HepG2 (cell line): ENCODE data around the gene ACSL5. TPM values are rescaled to one million over a fixed set of nuclear protein-coding genes. Genes with fewer than 3 reads are reported as not detected.
A peak's percentile ranks its signal among the peaks of the same experiment; 100 is the strongest.

Experiments
- CEBPB ChIP-seq: IDR thresholded peaks from 2 replicates; pipeline ENCODE4 v1.6.1; 2011; ENCODE audit warnings: low read depth, low read length, improper control_type of control experiment, borderline replicate concordance
- CEBPG ChIP-seq: IDR thresholded peaks from 2 replicates; pipeline ENCODE4 v1.6.1; 2016
- GTF3A ChIP-seq: sonication (generic); formaldehyde crosslinking; conservative IDR thresholded peaks from 2 replicates; pipeline ENCODE4 v1.4.0; 2020; ENCODE audit warnings: mild to moderate bottlenecking, missing genetic modification reagents
- IKZF1 ChIP-seq: fragments of 450-650 bp; IDR thresholded peaks from 2 replicates; pipeline ENCODE4 v1.7.1; 2016
- RBM22 ChIP-seq: fragments of 200-400 bp; formaldehyde crosslinking; optimal IDR thresholded peaks from 2 replicates; pipeline ENCODE3; 2017; ENCODE audit warnings: mild to moderate bottlenecking, low read length, moderate library complexity
- TAF15 ChIP-seq: fragments of 200-400 bp; formaldehyde crosslinking; IDR thresholded peaks from one replicate; pipeline ENCODE4 v1.6.1; 2018; ENCODE audit warnings: mild to moderate bottlenecking, low read depth, low read length; ENCODE audit not compliant: poor library complexity, severe bottlenecking
- ZMYM3 ChIP-seq: sonication (generic); formaldehyde crosslinking; IDR thresholded peaks from 2 replicates; pipeline ENCODE4 v1.5.1; 2020; ENCODE audit warnings: mild to moderate bottlenecking, missing genetic modification reagents
- ZNF263 ChIP-seq: sonication (generic); formaldehyde crosslinking; IDR thresholded peaks from 2 replicates; pipeline ENCODE4 v1.4.0; 2020; ENCODE audit warnings: missing genetic modification reagents
- ZNF547 ChIP-seq: sonication (generic); formaldehyde crosslinking; IDR thresholded peaks from 2 replicates; pipeline ENCODE4 v1.5.1; 2020; ENCODE audit warnings: mild to moderate bottlenecking, missing genetic modification reagents
- polyA plus RNA-seq, 8 experiments: library from polyadenylated mRNA; depleted of rRNA in 3 of 8; stranded (reverse) in 7 of 8; unstranded in 1 of 8; fragments of >200 nt; fragmentation: Illumina TruSeq in 4 of 8; extraction: Trizol in 4 of 8; gene quantifications; 2 replicates each; pipeline versions ENCODE4 v1.2.1 to v1.2.3, GENCODE V29; 2011 to 2016; ENCODE audit warnings: low read depth in 4 of 8, missing spikeins in 1 of 8, mixed read lengths in 1 of 8; ENCODE audit not compliant: insufficient read depth in 1 of 8
- total RNA-seq, 5 experiments: library from RNA; depleted of rRNA; stranded (reverse); fragments of >200 nt; fragmentation: Illumina TruSeq; extraction: Trizol; gene quantifications; 2 replicates each; pipeline ENCODE4 v1.2.3, GENCODE V29; 2016; ENCODE audit warnings: low read depth in 1 of 5
- TF ChIP-seq, protein P1 (sequence below): sonication (generic); formaldehyde crosslinking; IDR thresholded peaks from 2 replicates; pipeline ENCODE4 v1.5.0; 2020; ENCODE audit warnings: mild to moderate bottlenecking, missing genetic modification reagents, moderate library complexity
- TF ChIP-seq, protein P2 (sequence below): IDR thresholded peaks from 2 replicates; pipeline ENCODE4 v1.6.1; 2016; ENCODE audit warnings: missing biosample characterization, missing genetic modification reagents, low read depth
- TF ChIP-seq, protein P3 (sequence below): sonication (generic); formaldehyde crosslinking; IDR thresholded peaks from 2 replicates; pipeline ENCODE4 v1.4.0; 2020; ENCODE audit warnings: missing genetic modification reagents, borderline replicate concordance
- TF ChIP-seq, protein P4 (sequence below): sonication (generic); formaldehyde crosslinking; IDR thresholded peaks from 2 replicates; pipeline ENCODE4 v1.4.0; 2020; ENCODE audit warnings: missing genetic modification reagents

Gene ACSL5
- total and polyA plus RNA-seq, 2 of the 13 experiments (the other 11 are each of a cell fraction or from before 2014, with no cell fraction given), result 56.4 to 82.5 TPM

DNA sequence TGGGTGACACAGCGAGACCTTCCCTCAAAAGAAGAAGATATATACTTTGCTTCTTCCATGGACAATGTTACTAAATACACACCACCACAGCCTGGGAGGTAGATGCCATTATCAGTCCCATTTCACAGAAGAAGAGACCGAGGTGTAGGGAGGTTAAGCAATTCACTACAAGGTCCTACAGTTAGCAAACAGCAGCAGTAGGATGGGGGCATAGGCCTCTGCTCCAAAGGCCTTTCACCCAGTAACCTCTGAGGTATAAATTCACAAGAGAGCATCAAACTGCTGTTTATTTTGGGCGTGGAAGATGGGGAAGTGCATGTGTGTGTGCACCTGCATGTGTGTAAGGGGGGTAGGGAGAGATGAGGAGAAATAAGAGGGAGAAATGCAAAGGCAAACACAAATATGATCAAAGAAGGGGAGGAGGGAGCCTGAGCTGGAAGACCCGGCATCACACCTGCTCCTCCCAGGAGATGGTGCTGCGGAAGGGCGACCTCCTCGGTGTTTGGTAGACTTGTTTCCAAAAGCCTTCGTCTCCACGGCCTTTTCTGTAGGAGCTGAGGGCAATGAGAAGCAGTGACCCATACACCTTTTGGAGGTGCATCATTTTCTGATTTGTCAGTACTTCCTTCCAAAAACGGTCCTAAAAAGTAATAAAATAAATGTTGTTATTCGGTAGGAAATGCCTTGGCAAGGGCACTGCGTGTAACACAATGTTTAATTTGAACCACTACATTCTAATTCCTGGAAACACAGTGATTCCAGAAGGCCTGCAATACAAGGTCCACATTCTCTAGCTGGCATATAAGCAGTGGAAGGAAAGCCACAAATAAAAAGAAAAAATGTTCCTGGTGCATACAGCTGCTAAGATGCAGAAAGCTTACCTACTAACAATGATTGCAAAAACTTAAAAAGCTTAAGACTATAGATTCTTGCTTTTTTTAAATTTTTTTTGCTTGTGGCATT is 25.9 kb upstream of the ACSL5 start (continued):
- TF ChIP-seq, protein P1, sequence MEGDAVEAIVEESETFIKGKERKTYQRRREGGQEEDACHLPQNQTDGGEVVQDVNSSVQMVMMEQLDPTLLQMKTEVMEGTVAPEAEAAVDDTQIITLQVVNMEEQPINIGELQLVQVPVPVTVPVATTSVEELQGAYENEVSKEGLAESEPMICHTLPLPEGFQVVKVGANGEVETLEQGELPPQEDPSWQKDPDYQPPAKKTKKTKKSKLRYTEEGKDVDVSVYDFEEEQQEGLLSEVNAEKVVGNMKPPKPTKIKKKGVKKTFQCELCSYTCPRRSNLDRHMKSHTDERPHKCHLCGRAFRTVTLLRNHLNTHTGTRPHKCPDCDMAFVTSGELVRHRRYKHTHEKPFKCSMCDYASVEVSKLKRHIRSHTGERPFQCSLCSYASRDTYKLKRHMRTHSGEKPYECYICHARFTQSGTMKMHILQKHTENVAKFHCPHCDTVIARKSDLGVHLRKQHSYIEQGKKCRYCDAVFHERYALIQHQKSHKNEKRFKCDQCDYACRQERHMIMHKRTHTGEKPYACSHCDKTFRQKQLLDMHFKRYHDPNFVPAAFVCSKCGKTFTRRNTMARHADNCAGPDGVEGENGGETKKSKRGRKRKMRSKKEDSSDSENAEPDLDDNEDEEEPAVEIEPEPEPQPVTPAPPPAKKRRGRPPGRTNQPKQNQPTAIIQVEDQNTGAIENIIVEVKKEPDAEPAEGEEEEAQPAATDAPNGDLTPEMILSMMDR (CRISPR knock-in tag), result peak; percentile 28; the same call in 1 of the 2 replicates
- TF ChIP-seq CEBPB, result peak; percentile 15; the same call in 1 of the 2 replicates
- no peak for TF ChIP-seq RBM22
- TF ChIP-seq CEBPG (CRISPR knock-in tag), result peak; percentile 57; the same call in 1 of the 2 replicates
- TF ChIP-seq IKZF1, result no peak
- TF ChIP-seq, protein P2, sequence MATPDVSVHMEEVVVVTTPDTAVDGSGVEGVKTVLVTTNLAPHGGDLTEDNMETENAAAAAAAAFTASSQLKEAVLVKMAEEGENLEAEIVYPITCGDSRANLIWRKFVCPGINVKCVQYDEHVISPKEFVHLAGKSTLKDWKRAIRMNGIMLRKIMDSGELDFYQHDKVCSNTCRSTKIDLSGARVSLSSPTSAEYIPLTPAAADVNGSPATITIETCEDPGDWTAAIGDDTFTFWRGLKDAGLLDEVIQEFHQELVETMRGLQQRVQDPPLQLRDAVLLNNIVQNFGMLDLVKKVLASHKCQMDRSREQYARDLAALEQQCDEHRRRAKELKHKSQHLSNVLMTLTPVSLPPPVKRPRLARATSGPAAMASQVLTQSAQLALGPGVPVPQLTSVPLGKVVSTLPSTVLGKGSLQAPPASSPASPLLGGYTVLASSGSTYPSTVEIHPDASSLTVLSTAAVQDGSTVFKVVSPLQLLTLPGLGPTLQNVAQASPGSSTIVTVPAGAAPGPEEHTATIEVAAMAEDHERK, result no peak
- TF ChIP-seq ZNF547 (CRISPR knock-in tag), result no peak
- TF ChIP-seq, protein P3, sequence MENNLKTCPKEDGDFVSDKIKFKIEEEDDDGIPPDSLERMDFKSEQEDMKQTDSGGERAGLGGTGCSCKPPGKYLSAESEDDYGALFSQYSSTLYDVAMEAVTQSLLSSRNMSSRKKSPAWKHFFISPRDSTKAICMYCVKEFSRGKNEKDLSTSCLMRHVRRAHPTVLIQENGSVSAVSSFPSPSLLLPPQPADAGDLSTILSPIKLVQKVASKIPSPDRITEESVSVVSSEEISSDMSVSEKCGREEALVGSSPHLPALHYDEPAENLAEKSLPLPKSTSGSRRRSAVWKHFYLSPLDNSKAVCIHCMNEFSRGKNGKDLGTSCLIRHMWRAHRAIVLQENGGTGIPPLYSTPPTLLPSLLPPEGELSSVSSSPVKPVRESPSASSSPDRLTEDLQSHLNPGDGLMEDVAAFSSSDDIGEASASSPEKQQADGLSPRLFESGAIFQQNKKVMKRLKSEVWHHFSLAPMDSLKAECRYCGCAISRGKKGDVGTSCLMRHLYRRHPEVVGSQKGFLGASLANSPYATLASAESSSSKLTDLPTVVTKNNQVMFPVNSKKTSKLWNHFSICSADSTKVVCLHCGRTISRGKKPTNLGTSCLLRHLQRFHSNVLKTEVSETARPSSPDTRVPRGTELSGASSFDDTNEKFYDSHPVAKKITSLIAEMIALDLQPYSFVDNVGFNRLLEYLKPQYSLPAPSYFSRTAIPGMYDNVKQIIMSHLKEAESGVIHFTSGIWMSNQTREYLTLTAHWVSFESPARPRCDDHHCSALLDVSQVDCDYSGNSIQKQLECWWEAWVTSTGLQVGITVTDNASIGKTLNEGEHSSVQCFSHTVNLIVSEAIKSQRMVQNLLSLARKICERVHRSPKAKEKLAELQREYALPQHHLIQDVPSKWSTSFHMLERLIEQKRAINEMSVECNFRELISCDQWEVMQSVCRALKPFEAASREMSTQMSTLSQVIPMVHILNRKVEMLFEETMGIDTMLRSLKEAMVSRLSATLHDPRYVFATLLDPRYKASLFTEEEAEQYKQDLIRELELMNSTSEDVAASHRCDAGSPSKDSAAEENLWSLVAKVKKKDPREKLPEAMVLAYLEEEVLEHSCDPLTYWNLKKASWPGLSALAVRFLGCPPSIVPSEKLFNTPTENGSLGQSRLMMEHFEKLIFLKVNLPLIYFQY (CRISPR knock-in tag), result no peak
- TF ChIP-seq, protein P4, sequence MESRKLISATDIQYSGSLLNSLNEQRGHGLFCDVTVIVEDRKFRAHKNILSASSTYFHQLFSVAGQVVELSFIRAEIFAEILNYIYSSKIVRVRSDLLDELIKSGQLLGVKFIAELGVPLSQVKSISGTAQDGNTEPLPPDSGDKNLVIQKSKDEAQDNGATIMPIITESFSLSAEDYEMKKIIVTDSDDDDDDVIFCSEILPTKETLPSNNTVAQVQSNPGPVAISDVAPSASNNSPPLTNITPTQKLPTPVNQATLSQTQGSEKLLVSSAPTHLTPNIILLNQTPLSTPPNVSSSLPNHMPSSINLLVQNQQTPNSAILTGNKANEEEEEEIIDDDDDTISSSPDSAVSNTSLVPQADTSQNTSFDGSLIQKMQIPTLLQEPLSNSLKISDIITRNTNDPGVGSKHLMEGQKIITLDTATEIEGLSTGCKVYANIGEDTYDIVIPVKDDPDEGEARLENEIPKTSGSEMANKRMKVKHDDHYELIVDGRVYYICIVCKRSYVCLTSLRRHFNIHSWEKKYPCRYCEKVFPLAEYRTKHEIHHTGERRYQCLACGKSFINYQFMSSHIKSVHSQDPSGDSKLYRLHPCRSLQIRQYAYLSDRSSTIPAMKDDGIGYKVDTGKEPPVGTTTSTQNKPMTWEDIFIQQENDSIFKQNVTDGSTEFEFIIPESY (CRISPR knock-in tag), result no peak
- no peak for TF ChIP-seq TAF15
- peak; percentile 81 for TF ChIP-seq ZNF263 (CRISPR knock-in tag)
- TF ChIP-seq ZMYM3 (CRISPR knock-in tag), result peak; percentile 88
- no peak for TF ChIP-seq GTF3A (CRISPR knock-in tag)
- TF ChIP-seq, all 625 proteins: peak for 16
